Hepatic stellate cell (primary cell): ENCODE measurements around the gene SHH.
"Not testable (repeated sequence)": the region's sequence is repeated elsewhere in the genome, so short reads cannot be mapped to it uniquely, and the experiment has no call there.

ENCODE experiments used
- DNase-seq: peaks from one replicate; pipeline ENCODE4 v3.0.0; 2011; ENCODE audit warnings: low spot score

The SHH gene

GRCh38 chr7:155842496-155843265 is 30.4 kb upstream of the SHH start:
- no peak for DNase-seq

- DNase-seq, result no peak
These were observed 28.6 kb upstream of the SHH start for GRCh38 chr7:155840909-155841308.

GRCh38 chr7:155840262-155840885 is 28.1 kb upstream of the SHH start:
- no peak for DNase-seq

GRCh38 chr7:155839461-155839860 is 27.2 kb upstream of the SHH start:
- no peak for DNase-seq

- DNase-seq, result not testable (repeated sequence)
These were observed 26.0 kb upstream of the SHH start for GRCh38 chr7:155838312-155838711.

GRCh38 chr7:155837126-155837479 is 24.8 kb upstream of the SHH start:
- no peak for DNase-seq

GRCh38 chr7:155836216-155837125 is 24.2 kb upstream of the SHH start:
- no peak for DNase-seq

GRCh38 chr7:155835446-155836215 is 23.4 kb upstream of the SHH start:
- DNase-seq, result no peak

GRCh38 chr7:155834486-155835048 is 22.3 kb upstream of the SHH start:
- no peak for DNase-seq

GRCh38 chr7:155833651-155834050 is 21.4 kb upstream of the SHH start:
- DNase-seq, result no peak

- DNase-seq, result no peak
These were observed 20.3 kb upstream of the SHH start for GRCh38 chr7:155832581-155832981.

GRCh38 chr7:155831807-155832524 is 19.7 kb upstream of the SHH start:
- no peak for DNase-seq

- no peak for DNase-seq
These were observed 18.9 kb upstream of the SHH start for GRCh38 chr7:155830961-155831806.

- DNase-seq, result no peak
These were observed 17.7 kb upstream of the SHH start for GRCh38 chr7:155829796-155830470.

GRCh38 chr7:155825336-155825735 is 13.1 kb upstream of the SHH start:
- no peak for DNase-seq

- DNase-seq, result no peak
These were observed 12.1 kb upstream of the SHH start for GRCh38 chr7:155824227-155824886.

- no peak for DNase-seq
These were observed 9.6 kb upstream of the SHH start for GRCh38 chr7:155821851-155822250.

- DNase-seq, result no peak
These were observed 8.5 kb upstream of the SHH start for GRCh38 chr7:155820788-155821187.

- DNase-seq, result no peak
These were observed 8.0 kb upstream of the SHH start for GRCh38 chr7:155820246-155820645.
